H1 (cell line): Measurements from ENCODE around the gene UBE2I. TPM values are rescaled to one million over a fixed set of nuclear protein-coding genes. Genes with fewer than 3 reads are reported as not detected.

Experiments used
- CTCF ChIA-PET: fragments of 300-600 bp; sonication (Branson Sonifier 250); formaldehyde crosslinking; loops from one replicate; lab custom pipeline; 2021; ENCODE audit not compliant: partially characterized antibody; lab: Charles Lee
- POLR2A ChIA-PET: fragments of 300-600 bp; sonication (Branson Sonifier 250); formaldehyde crosslinking; loops from one replicate; lab custom pipeline; 2021; ENCODE audit warnings: inconsistent platforms; ENCODE audit not compliant: partially characterized antibody; lab: Charles Lee
- DNase-seq, 2 experiments: peaks; one replicate each; pipeline versions ENCODE4 v3.0.0 to v3.0.0-alpha.2; 2010 to 2022; ENCODE audit warnings: low spot score in 2 of 2, low read depth in 1 of 2, mixed read lengths in 1 of 2
- FAIRE-seq: peaks from 2 replicates; lab custom pipeline; 2011; peaks lifted over from hg19 to GRCh38; lab: Jason Lieb, UNC
- H2AFZ ChIP-seq: 2 replicates; pipeline ENCODE4 v1.8.1; 2012; ENCODE audit warnings: low read length, inconsistent platforms
- H2AK5ac ChIP-seq: 2 replicates; pipeline ENCODE4 v1.6.1; 2013; ENCODE audit warnings: low read depth, low read length
- H2BK120ac ChIP-seq: replicated peaks from 2 replicates; pipeline ENCODE3; 2013; ENCODE audit warnings: low read depth, low read length, inconsistent platforms
- H2BK12ac ChIP-seq: 2 replicates; pipeline ENCODE4 v1.6.1; 2013; ENCODE audit warnings: low read depth, low read length
- H2BK15ac ChIP-seq: 2 replicates; pipeline ENCODE4 v1.6.1; 2013; ENCODE audit warnings: low read length
- H2BK20ac ChIP-seq: 2 replicates; pipeline ENCODE4 v1.6.1; 2013; ENCODE audit warnings: low read length
- H2BK5ac ChIP-seq: 2 replicates; pipeline ENCODE4 v1.6.1; 2013; ENCODE audit warnings: low read depth, low read length
- H3K14ac ChIP-seq: 2 replicates; pipeline ENCODE4 v1.6.1; 2013; ENCODE audit warnings: inconsistent platforms; ENCODE audit not compliant: insufficient read length
- H3K18ac ChIP-seq: 2 replicates; pipeline ENCODE4 v1.6.1; 2013; ENCODE audit warnings: low read length; ENCODE audit errors: extremely low read depth
- H3K23ac ChIP-seq: 2 replicates; pipeline ENCODE4 v1.6.1; 2013; ENCODE audit warnings: inconsistent platforms; ENCODE audit not compliant: insufficient read length
- H3K23me2 ChIP-seq: 2 replicates; pipeline ENCODE4 v1.6.1; 2013; ENCODE audit warnings: low read depth, low read length
- H3K27ac ChIP-seq: 2 replicates; pipeline ENCODE4 v1.6.1; 2011; ENCODE audit warnings: low read depth, low read length, inconsistent platforms
- H3K27me3 ChIP-seq, 4 experiments: replicated peaks in 1 of 4; 1 replicate in 1 of 4; 2 replicates in 3 of 4; pipeline versions ENCODE4 v1.6.1 to v1.8.1; 2011 to 2013; ENCODE audit warnings: low read length in 3 of 4, mild to moderate bottlenecking in 3 of 4, inconsistent platforms in 2 of 4, mixed read lengths in 2 of 4, moderate library complexity in 1 of 4; ENCODE audit not compliant: control insufficient read depth in 3 of 4, insufficient read depth in 3 of 4; ENCODE audit errors: extremely low read depth in 1 of 4
- H3K36me3 ChIP-seq, 4 experiments: 2 replicates each; pipeline versions ENCODE4 v1.6.1 to v1.8.1; 2011 to 2013; ENCODE audit warnings: mild to moderate bottlenecking in 4 of 4, low read length in 3 of 4, moderate library complexity in 2 of 4, control low read depth in 1 of 4, inconsistent platforms in 1 of 4; ENCODE audit not compliant: insufficient read depth in 4 of 4, control insufficient read depth in 2 of 4
- H3K4ac ChIP-seq: replicated peaks from 2 replicates; pipeline ENCODE3; 2013; ENCODE audit warnings: low read length, low read depth, mixed read lengths, inconsistent platforms; ENCODE audit not compliant: insufficient read length
- H3K4me1 ChIP-seq, 4 experiments: replicated peaks in 1 of 4; 1 replicate in 1 of 4; 2 replicates in 3 of 4; pipeline versions ENCODE4 v1.6.1 to v1.8.1; 2011 to 2013; ENCODE audit warnings: low read length in 3 of 4, inconsistent platforms in 2 of 4, mixed read lengths in 1 of 4; ENCODE audit not compliant: insufficient read depth in 4 of 4, control insufficient read depth in 3 of 4
- H3K4me2 ChIP-seq, 2 experiments: 2 replicates each; pipeline versions ENCODE4 v1.6.1 to v1.8.1; 2011 to 2013; ENCODE audit warnings: low read depth in 2 of 2, low read length in 2 of 2, control low read depth in 1 of 2, inconsistent platforms in 1 of 2, mild to moderate bottlenecking in 1 of 2; ENCODE audit not compliant: insufficient read depth in 1 of 2
- H3K4me3 ChIP-seq, 4 experiments: fragments of 200-600, 300-600 bp in 1 of 4; sonication (generic), shearing (Covaris generic), sonication (Bioruptor Twin) in 1 of 4; 2 replicates each; pipeline versions ENCODE4 v1.5.1 to v1.8.1; 2011 to 2016; ENCODE audit warnings: low read length in 4 of 4, low read depth in 3 of 4, control low read depth in 2 of 4, inconsistent platforms in 2 of 4, mild to moderate bottlenecking in 2 of 4, mixed read lengths in 1 of 4, moderate library complexity in 1 of 4; ENCODE audit not compliant: insufficient read depth in 2 of 4; ENCODE audit errors: extremely low read depth in 1 of 4
- H3K56ac ChIP-seq: replicated peaks from 2 replicates; pipeline ENCODE3; 2013; ENCODE audit warnings: low read depth, mild to moderate bottlenecking, mixed read lengths, low read length, inconsistent platforms; ENCODE audit not compliant: insufficient read length
- H3K79me1 ChIP-seq: 2 replicates; pipeline ENCODE4 v1.6.1; 2013; ENCODE audit warnings: low read depth, low read length, control low read depth
- H3K79me2 ChIP-seq, 2 experiments: 2 replicates each; pipeline versions ENCODE4 v1.6.1 to v1.8.1; 2012 to 2013; ENCODE audit warnings: low read length in 2 of 2, mild to moderate bottlenecking in 2 of 2, inconsistent platforms in 1 of 2; ENCODE audit not compliant: insufficient read depth in 2 of 2, control insufficient read depth in 1 of 2
- H3K9ac ChIP-seq, 4 experiments: replicated peaks in 1 of 4; 1 replicate in 1 of 4; 2 replicates in 3 of 4; pipeline versions ENCODE4 v1.6.1 to v1.8.1; 2011 to 2013; ENCODE audit warnings: low read depth in 3 of 4, low read length in 3 of 4, control low read depth in 2 of 4, mild to moderate bottlenecking in 2 of 4, moderate library complexity in 2 of 4, inconsistent platforms in 1 of 4; ENCODE audit errors: extremely low read depth in 1 of 4
- H3K9me3 ChIP-seq, 2 experiments: 2 replicates each; pipeline versions ENCODE4 v1.6.1 to v1.8.1; 2012 to 2013; ENCODE audit warnings: mild to moderate bottlenecking in 2 of 2, moderate library complexity in 2 of 2, control low read depth in 1 of 2, inconsistent platforms in 1 of 2, low read depth in 1 of 2, low read length in 1 of 2, mixed read lengths in 1 of 2; ENCODE audit not compliant: insufficient read depth in 2 of 2
- H4K20me1 ChIP-seq, 2 experiments: replicated peaks in 1 of 2; 2 replicates each; pipeline versions ENCODE3 to v1.8.1; 2011 to 2013; ENCODE audit warnings: inconsistent platforms in 2 of 2, low read length in 2 of 2, mild to moderate bottlenecking in 1 of 2; ENCODE audit not compliant: insufficient read depth in 2 of 2, control insufficient read depth in 1 of 2
- H4K5ac ChIP-seq: 2 replicates; pipeline ENCODE4 v1.6.1; 2013; ENCODE audit warnings: low read length, low read depth, mixed read lengths, inconsistent platforms; ENCODE audit not compliant: insufficient read length
- H4K8ac ChIP-seq: 2 replicates; pipeline ENCODE4 v1.8.0; 2013; ENCODE audit warnings: mild to moderate bottlenecking, moderate library complexity, low read length, inconsistent platforms; ENCODE audit not compliant: insufficient read depth; ENCODE audit errors: extremely low read depth
- H4K91ac ChIP-seq: replicated peaks from 2 replicates; pipeline ENCODE3; 2013; ENCODE audit warnings: low read length, mixed read lengths, inconsistent platforms; ENCODE audit not compliant: insufficient read length
- EZH2 ChIP-seq: fragments of 200-600 bp; sonication (generic); IDR thresholded peaks from 2 replicates; pipeline ENCODE4 v1.7.1; 2012; ENCODE audit warnings: low read depth, mild to moderate bottlenecking, moderate library complexity, low read length, inconsistent platforms; ENCODE audit not compliant: severe bottlenecking
- RXRA ChIP-seq: IDR thresholded peaks from 2 replicates; pipeline ENCODE4 v1.6.1; 2011; ENCODE audit warnings: low read depth, mild to moderate bottlenecking, low read length, moderate library complexity; ENCODE audit not compliant: insufficient read depth
- WGBS, 2 experiments: shearing (Covaris generic) in 1 of 2; methylation state at CpG; one replicate each; pipeline versions ENCODE4 v1.1.6 to v1.1.7; 2013 to 2015; ENCODE audit warnings: low lambda C conversion rate in 2 of 2, mixed read lengths in 2 of 2, inconsistent platforms in 1 of 2, low coverage in 1 of 2, missing lambda C conversion rate in 1 of 2; ENCODE audit not compliant: insufficient replicate concordance in 2 of 2, insufficient coverage in 1 of 2, insufficient read length in 1 of 2; ENCODE audit errors: extremely low coverage in 1 of 2, missing lambda C conversion rate in 1 of 2; 5-methylcytosine and 5-hydroxymethylcytosine counted together
- polyA plus RNA-seq, 7 experiments: library from polyadenylated mRNA; depleted of rRNA in 3 of 7; stranded (reverse) in 5 of 7; unstranded in 2 of 7; fragments of >200 nt in 5 of 7; fragments of 200-250 nt in 2 of 7; gene quantifications; 1 replicate in 5 of 7; 2 replicates in 1 of 7; 4 replicates in 1 of 7; pipeline versions ENCODE4 v1.2.1 to v1.2.3, GENCODE V29; 2011 to 2013; ENCODE audit warnings: missing spikeins in 2 of 7, mixed read lengths in 2 of 7
- total RNA-seq: library from RNA; stranded (reverse); fragmentation: NEBNext Ultra II Directional; extraction: Animal tissue kit (Norgen Biotek cat#: 25700); gene quantifications from 2 replicates; pipeline ENCODE4 v1.2.1, GENCODE V29; 2021
- TF ChIP-seq, protein P1 (sequence below), 3 experiments: IDR thresholded peaks; 1 replicate in 2 of 3; 2 replicates in 1 of 3; pipeline versions ENCODE4 v1.5.1 to v1.6.1; 2011; ENCODE audit warnings: low read length in 3 of 3, mild to moderate bottlenecking in 3 of 3, inconsistent platforms in 2 of 3, low read depth in 1 of 3, moderate library complexity in 1 of 3; ENCODE audit not compliant: insufficient read depth in 1 of 3; ENCODE audit errors: control extremely low read depth in 1 of 3

Gene UBE2I
- total and polyA plus RNA-seq, 2 of the 8 experiments (the other 6 are each of a cell fraction or from before 2014, with no cell fraction given): 148 to 268 TPM

DNA sequence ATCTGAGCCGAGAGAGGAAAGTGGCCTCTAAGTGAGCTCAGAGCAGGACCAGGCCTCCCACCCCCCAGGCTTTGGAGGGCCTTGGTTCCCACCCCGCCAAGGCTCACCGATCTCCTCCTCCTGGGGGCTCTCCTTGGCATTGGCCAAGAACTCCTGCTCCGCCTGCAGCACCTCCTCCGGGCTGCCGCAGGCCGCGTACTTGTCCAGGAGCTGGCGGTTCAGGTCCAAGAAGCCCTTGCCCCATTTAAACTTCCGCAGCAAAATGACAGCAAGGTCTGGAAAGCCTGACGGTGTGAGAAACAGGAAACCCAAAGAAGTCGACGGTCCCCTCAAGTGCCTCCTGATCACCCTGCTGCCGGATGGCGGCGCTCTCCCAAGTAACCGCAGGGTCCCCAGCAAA, 40.5 kb downstream of the UBE2I start:
- no peak overlapping the region for H3K27ac ChIP-seq
- no peak overlapping the region for H2BK5ac ChIP-seq
- peaks cover 0 to 10% of the 10 kb centered on the region in 2 experiments for H4K20me1 ChIP-seq
- H3K9ac ChIP-seq: no peak overlapping the region
- peaks cover 0 to 35% of the 10 kb centered on the region in 2 experiments; a peak in 2 of 4 replicates for H3K79me2 ChIP-seq
- no peak overlapping the region for H2BK12ac ChIP-seq
- no peak overlapping the region for H4K8ac ChIP-seq
- no peak overlapping the region for H3K23ac ChIP-seq
- peaks cover 4 to 9% (median 5%) of the 10 kb centered on the region in 4 experiments; a peak in 4 of 8 replicates for H3K36me3 ChIP-seq
- H3K14ac ChIP-seq: no peak overlapping the region
- no peak overlapping the region for H3K56ac ChIP-seq
- H4K91ac ChIP-seq: no peak overlapping the region
- H3K4ac ChIP-seq: no peak overlapping the region
- no peak overlapping the region for H2AFZ ChIP-seq
- H3K4me2 ChIP-seq: no peak overlapping the region; a peak in 1 of 4 replicates
- H4K5ac ChIP-seq: no peak overlapping the region
- no peak overlapping the region for H2BK20ac ChIP-seq
- peaks cover 14% of the 10 kb centered on the region for H3K23me2 ChIP-seq
- ChIA-PET CTCF (interaction anchor here (1.0 to 11.1 kb wide), 3 partner anchors 13 to 34 kb away, joined by 3 to 52 read pairs (median 43); partner anchors contain the start of gene BAIAP3), POLR2A (interaction anchor here (1.3 to 2.2 kb wide), 3 partner anchors 15 to 83 kb away, joined by 3 to 8 read pairs (median 3); no protein-coding TSS in a partner anchor)
- H3K18ac ChIP-seq: no peak overlapping the region
- H2AK5ac ChIP-seq: no peak overlapping the region
- no peak overlapping the region for H3K4me3 ChIP-seq
- no peaks in the 10 kb centered on the region for H3K9me3 ChIP-seq
- DNase-seq (no peak), FAIRE-seq (no peak)
- H3K4me1 ChIP-seq: peaks cover 0 to 7% (median 4%) of the 10 kb centered on the region in 4 experiments; a peak in 3 of 7 replicates
- WGBS, 2 experiments: 89% methylated on average over 17 of the region's 17 CpGs; no CpG with 5 or more reads in 1 of the 2 experiments
- H2BK15ac ChIP-seq: no peak overlapping the region
- H2BK120ac ChIP-seq: no peak overlapping the region
- H3K79me1 ChIP-seq: peaks cover 16% of the 10 kb centered on the region
- no peaks in the 10 kb centered on the region for H3K27me3 ChIP-seq
- TF ChIP-seq EZH2 (no peak), RXRA (no peak)
- TF ChIP-seq, protein P1, sequence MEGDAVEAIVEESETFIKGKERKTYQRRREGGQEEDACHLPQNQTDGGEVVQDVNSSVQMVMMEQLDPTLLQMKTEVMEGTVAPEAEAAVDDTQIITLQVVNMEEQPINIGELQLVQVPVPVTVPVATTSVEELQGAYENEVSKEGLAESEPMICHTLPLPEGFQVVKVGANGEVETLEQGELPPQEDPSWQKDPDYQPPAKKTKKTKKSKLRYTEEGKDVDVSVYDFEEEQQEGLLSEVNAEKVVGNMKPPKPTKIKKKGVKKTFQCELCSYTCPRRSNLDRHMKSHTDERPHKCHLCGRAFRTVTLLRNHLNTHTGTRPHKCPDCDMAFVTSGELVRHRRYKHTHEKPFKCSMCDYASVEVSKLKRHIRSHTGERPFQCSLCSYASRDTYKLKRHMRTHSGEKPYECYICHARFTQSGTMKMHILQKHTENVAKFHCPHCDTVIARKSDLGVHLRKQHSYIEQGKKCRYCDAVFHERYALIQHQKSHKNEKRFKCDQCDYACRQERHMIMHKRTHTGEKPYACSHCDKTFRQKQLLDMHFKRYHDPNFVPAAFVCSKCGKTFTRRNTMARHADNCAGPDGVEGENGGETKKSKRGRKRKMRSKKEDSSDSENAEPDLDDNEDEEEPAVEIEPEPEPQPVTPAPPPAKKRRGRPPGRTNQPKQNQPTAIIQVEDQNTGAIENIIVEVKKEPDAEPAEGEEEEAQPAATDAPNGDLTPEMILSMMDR (IDR thresholded peaks at IDR 0.05; ENCODE audit: control extremely low read depth in 1 of 3, insufficient read depth in 1 of 3, low read depth in 1 of 3, low read length in 3 of 3): no peak
